Dermis microvascular lymphatic vessel endothelial cell (primary cell): ENCODE measurements around the gene PANX3. TPM values are rescaled to one million over a fixed set of nuclear protein-coding genes. Genes with fewer than 3 reads are reported as not detected.
"Not testable (repeated sequence)": the region's sequence is repeated elsewhere in the genome, so short reads cannot be mapped to it uniquely, and the experiment has no call there.

Experiments
- DNase-seq, 2 donors: peaks; one replicate each; pipeline versions ENCODE4 v3.0.0 to v3.0.0-alpha.2; 2010; ENCODE audit warnings: low read depth in 2 of 2
- total RNA-seq: library from RNA; depleted of rRNA; stranded (reverse); fragments of >200 nt; gene quantifications from 2 replicates; pipeline ENCODE4 v1.2.1, GENCODE V29; 2014

Gene PANX3
- total RNA-seq, result not detected in 2 replicates

- no peak for DNase-seq
Observed at GRCh38 chr11:124611064-124611463, at the start of gene PANX3. Gene PANX3 (plus strand): TSS chr11:124611428. CDS start chr11:124611557, 129 bp downstream.

- DNase-seq, result no peak
Observed at GRCh38 chr11:124569697-124570096, 41.5 kb upstream of the PANX3 start, which contains the start of gene OR8A1. Gene OR8A1 (plus strand): TSS chr11:124569997. CDS start chr11:124570120, 123 bp downstream.

- no peak for DNase-seq
Observed at GRCh38 chr11:124570160-124570559, 41.1 kb upstream of the PANX3 start.

- no peak for DNase-seq
Observed at GRCh38 chr11:124577716-124578427, 33.4 kb upstream of the PANX3 start.

- no peak for DNase-seq
Observed at GRCh38 chr11:124578761-124579160, 32.5 kb upstream of the PANX3 start.

- no peak for DNase-seq
Observed at GRCh38 chr11:124581817-124582216, 29.4 kb upstream of the PANX3 start.

GRCh38 chr11:124582565-124582964 lies 28.7 kb upstream of the PANX3 start:
- DNase-seq, result no peak

- DNase-seq, result no peak
Observed at GRCh38 chr11:124583781-124584180, 27.4 kb upstream of the PANX3 start.

- no peak for DNase-seq
Observed at GRCh38 chr11:124584681-124585372, 26.4 kb upstream of the PANX3 start.

GRCh38 chr11:124586238-124586860 lies 24.9 kb upstream of the PANX3 start:
- peak; percentile 44 to 67 for DNase-seq

GRCh38 chr11:124591430-124591829 lies 19.8 kb upstream of the PANX3 start:
- DNase-seq, result no peak

GRCh38 chr11:124592627-124593026 lies 18.6 kb upstream of the PANX3 start:
- no peak for DNase-seq

GRCh38 chr11:124595302-124595701 lies 15.9 kb upstream of the PANX3 start:
- DNase-seq, result no peak

- no peak for DNase-seq
Observed at GRCh38 chr11:124597626-124598025, 13.6 kb upstream of the PANX3 start.

- DNase-seq, result no peak
Observed at GRCh38 chr11:124600621-124601320, 10.5 kb upstream of the PANX3 start.

- no peak for DNase-seq
Observed at GRCh38 chr11:124602193-124602592, 9.0 kb upstream of the PANX3 start.

- DNase-seq, result not testable (repeated sequence)
Observed at GRCh38 chr11:124602723-124603122, 8.5 kb upstream of the PANX3 start.

- DNase-seq, result no peak
Observed at GRCh38 chr11:124605719-124606118, 5.5 kb upstream of the PANX3 start.

GRCh38 chr11:124608147-124608546 lies 3.1 kb upstream of the PANX3 start:
- no peak for DNase-seq

- no peak for DNase-seq
Observed at GRCh38 chr11:124610295-124610694, 933 bp upstream of the PANX3 start.

GRCh38 chr11:124612045-124612444 lies 817 bp downstream of the PANX3 start:
- no peak for DNase-seq
